Measurements from ENCODE around the gene OR6C74.

The OR6C74 gene

DNA sequence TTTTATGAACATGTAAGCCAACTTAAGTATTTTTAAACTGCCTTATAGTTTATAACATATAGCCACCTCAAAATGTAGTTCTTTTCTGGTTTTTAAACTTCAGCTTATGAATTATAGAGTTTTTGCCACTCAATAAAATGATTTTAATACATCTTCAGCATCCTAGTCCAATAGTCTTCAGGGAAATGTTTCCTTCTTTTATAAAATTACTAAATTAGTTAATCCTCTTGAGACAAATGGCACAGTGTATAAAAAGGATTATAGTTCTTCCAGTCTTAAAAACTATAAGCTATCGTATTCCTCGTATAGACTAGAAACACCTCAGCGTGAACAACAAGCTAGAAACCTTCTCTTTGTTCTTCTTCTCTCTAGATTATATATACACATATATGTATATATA, at the start of gene OR6C74:
OR6C74 (plus strand) TSS at position 301 of the 400 bp plus-strand sequence. CDS start 2,679 bp downstream, outside the sequence.
- no peak for DNase-seq (ENCODE audit: low read depth)

DNA sequence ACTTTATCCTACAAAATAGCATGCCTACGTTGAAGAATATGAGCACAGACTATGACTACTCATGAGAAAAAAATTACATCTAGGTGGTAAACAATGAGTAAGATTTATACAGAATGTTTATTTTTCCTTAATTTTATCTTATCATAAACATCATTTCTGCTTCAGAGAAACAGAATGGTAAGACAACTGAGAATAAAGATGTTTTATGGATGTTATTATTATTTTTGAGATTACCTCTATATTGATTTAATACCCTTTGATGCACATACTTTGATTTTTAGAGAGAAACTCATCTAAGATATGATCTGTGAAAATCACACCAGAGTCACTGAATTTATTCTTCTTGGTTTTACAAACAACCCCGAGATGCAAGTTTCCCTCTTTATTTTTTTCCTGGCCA, 23.7 kb upstream of the OR6C74 start, which contains the start of gene OR10A7:
OR10A7 (plus strand) TSS at position 301 of the 400 bp plus-strand sequence; CDS start at position 301, 0 bp downstream.
- DNase-seq (ENCODE audit: low read depth): no peak

DNA sequence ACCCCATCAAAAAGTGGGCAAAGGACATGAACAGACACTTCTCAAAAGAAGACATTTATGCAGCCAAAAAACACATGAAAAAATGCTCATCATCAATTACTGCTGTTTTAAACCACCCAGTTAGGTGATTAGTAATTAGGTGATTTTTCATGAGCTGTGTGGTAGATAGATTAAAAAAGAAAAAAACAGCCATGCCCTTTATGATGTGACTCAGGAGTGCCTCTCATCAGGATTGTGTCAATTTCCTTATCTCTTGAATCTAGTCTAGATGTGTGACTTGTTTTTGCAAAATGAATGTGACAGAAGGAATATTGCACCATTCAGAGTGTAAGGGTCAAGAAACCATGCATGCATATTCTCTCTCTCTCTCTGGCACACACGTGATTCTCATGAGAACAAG, 17.9 kb upstream of the OR6C74 start:
- no peak for DNase-seq (ENCODE audit: low read depth)

DNA sequence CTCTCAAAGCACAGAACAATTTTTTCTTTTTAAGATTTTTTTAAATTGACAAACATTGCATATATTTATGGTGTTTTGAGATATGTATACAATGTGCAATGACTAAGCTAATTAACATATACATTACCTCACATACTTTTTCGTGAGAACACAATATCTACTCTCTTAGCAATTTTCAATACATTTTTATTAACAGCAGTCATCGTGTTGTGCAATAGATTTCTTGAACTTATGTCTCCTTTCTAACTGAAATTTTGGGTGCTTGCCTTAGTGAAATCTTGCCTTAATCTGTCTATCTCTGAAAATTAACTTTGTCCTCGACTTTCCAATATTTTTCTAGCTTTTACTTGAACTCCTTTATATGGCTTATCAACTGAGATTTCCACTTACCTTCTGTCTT, 16.8 kb upstream of the OR6C74 start:
- DNase-seq (ENCODE audit: low read depth): no peak

DNA sequence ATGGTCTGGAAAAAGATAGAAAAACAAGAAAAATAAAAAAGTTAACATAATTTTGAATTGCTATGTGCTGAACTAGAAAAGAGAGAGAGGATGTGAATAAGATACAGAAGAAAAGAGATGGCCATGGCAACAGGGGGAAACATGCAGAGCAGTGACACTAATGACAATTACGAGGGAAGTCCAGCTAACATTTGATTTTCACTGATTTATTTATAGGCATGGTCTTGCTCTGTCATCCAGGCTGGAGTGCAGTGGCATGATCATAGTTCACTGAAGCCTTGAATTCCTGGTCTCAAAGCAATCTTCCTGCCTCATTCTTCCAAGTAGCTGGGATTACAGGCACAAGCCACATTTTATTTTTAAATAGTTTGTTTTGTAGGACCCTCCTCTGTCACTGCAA, 1.8 kb downstream of the OR6C74 start:
- no peak for DNase-seq (ENCODE audit: low read depth)

DNA sequence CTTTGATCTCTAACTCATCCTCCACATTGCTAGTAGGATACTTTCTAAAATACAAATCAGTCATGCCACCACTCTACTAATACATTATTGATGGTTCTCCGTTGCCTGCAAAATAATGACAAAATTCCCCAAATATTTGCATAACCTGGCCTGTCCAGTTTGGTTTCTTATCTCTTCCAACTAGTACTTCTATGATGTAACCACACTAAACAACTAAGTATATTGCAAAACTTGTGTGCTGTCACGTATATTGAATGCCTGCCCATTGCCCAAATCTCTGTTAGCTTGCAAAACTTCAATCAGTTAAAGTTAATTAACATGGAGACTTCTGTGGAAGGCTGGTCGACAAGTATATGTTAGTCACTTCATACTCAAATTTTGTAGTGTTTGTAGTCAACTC, 6.5 kb downstream of the OR6C74 start:
- no peak for DNase-seq (ENCODE audit: low read depth)

DNA sequence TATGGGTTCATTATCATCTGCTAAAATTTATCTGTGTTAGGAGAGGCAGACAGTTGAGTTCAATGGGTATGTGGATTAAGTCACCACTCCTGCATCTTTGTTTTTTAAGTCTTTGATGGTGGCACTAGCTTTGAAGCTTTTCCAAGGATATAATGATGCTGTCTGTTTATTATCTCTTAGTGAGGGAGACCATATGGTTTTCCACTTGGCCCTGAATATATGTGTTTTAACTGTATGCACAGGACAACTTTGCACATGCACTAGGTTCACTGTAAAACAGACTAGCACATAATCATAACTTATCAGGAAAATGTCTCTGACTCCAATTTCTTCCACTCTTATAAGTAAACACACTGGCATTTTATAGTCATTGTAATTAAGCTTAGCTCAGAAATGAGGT, 8.9 kb downstream of the OR6C74 start:
- DNase-seq (ENCODE audit: low read depth): no peak

DNA sequence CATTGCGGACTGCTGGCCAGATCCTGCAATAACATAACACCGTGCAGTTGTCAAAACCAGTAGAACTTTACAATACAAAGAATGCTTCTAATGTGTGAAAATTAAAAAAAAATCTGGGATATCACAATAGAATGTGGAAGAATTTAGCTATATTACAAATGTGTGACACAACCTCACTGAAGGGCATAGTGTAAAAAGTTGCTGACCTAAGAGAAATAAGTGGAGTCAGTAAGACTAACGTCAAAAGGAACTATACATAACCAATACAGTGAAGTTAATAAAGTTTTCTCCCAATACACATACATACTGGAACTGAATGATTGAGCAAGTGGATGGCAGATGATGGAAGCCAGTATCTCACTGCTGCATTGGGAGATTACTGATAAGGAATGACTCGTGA, 12.4 kb downstream of the OR6C74 start:
- DNase-seq (ENCODE audit: low read depth): no peak

DNA sequence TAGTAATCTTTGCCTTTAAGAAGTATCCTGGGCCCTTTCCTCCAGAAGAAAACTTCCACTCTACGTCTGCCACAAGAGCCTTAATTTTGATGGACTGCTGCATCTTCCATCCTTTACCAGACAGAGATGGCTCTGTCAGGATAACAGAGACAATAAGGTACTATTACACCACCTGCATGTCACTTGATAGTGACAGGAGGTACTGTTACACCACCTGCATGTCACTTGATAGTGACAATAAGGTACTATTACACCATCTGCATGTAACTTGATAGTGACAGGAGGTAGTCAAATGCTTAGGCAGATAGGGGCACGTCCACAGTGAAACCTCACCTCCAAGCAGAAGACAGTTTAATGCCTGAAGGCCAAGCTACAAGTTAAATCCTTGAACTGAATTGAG, 13.9 kb downstream of the OR6C74 start:
- no peak for DNase-seq (ENCODE audit: low read depth)

DNA sequence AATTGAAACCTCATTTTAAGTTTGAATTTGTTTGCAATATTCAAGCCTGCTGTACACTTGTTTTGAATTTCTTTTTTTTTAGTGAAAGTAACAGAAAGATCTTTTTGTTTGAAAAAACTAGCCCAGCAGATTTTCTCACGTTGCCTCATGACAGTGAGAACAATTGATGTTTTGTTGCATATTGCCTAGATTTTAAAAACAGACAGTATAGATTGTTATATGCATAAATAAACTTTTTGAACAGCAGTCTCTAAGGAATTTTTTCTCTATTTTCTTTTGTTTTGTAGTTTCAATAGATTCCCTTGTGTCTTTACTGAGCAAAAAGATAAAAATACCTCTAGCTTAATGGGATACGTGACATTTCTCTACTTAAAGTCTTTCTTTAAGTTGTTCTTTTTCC, 36.6 kb downstream of the OR6C74 start:
- DNase-seq (ENCODE audit: low read depth): no peak

DNA sequence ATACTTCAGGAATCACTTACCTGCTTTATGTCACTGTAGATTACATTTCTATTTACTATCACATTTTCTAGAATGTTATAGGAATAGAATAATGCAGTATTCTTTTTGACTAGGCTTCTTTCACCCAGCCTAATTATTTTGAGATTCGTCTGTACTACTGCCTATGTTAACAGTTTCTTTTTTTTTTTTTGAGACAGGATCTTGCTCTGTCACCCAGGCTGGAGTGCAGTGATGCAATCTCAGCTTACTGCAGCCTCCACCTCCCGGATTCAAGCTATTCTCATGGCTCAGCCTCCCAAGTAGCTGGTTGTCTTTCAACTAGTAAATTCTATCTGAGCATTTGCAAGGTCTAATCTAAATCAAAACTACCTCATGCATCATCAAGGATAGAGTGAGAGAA, 45.6 kb downstream of the OR6C74 start:
- DNase-seq (ENCODE audit: low read depth): no peak
